ENCODE data around the gene SLC8A2. TPM values are rescaled to one million over a fixed set of nuclear protein-coding genes. Genes with fewer than 3 reads are reported as not detected.

SLC8A2 gene
- polyA plus RNA-seq (2012; ENCODE audit: insufficient read depth, insufficient read length): not detected

GRCh38 chr19:47471733-47472457 is at the start of gene SLC8A2:
TSS of gene SLC8A2 (minus strand) at chr19:47471893. CDS start at chr19:47466403, 5,490 bp downstream.
- H3K4me3 ChIP-seq (ENCODE audit: low read length): no peak within 1 kb of the TSS
- DNase-seq (ENCODE audit: low read depth, low spot score): peak; percentile 89

DNA sequence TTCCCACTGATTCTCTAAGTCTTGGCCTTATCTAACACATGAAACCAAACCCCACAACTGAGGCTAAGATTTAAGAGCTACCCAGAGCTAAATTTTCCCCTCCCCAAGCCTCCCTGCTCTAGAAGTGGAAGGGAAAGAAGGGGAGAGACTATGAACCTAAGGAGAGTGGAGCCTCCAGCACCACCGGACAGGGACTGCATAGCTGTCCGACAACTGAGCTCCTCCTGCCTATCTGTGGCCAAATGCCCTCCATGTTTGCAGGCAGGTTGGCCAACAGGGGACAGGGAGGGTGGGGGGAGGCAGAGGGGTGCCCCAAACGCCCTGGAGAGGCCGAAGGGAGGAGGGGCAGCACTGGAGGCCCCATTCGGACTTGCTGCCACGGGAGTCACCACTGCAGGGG is 49.1 kb upstream of the SLC8A2 start:
- DNase-seq (ENCODE audit: low read depth, low spot score): no peak
- H3K4me3 ChIP-seq (ENCODE audit: low read length): no peak overlapping the region

- H3K4me3 ChIP-seq (ENCODE audit: low read length): no peak overlapping the region
- DNase-seq (ENCODE audit: low read depth, low spot score): no peak
Measured at GRCh38 chr19:47520343-47520806, 48.7 kb upstream of the SLC8A2 start.

- no peak for DNase-seq (ENCODE audit: low read depth, low spot score)
- H3K4me3 ChIP-seq (ENCODE audit: low read length): no peak overlapping the region
Measured at GRCh38 chr19:47518854-47519253, 47.2 kb upstream of the SLC8A2 start.

DNA sequence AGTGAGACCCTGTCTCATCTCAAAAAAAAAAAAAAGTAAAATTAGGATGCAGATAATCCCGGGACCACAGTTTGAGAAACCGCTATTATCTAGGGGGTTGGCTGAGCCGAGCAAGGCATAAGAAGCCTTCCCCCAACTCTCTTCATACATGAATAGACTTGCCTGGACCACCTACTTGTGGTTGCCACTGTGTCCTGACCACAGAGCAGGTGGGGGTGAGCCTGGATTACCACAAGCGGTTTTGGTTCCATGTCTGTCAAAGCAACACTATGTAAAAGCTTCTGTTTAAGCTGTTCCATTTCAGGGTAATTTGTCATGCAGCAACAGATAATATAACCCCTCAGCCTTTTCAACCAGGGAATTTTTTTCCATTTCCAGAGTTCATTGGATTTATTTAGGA is 46.4 kb upstream of the SLC8A2 start:
- DNase-seq (ENCODE audit: low read depth, low spot score): peak; percentile 99
- no peak overlapping the region for H3K4me3 ChIP-seq (ENCODE audit: low read length)

DNA sequence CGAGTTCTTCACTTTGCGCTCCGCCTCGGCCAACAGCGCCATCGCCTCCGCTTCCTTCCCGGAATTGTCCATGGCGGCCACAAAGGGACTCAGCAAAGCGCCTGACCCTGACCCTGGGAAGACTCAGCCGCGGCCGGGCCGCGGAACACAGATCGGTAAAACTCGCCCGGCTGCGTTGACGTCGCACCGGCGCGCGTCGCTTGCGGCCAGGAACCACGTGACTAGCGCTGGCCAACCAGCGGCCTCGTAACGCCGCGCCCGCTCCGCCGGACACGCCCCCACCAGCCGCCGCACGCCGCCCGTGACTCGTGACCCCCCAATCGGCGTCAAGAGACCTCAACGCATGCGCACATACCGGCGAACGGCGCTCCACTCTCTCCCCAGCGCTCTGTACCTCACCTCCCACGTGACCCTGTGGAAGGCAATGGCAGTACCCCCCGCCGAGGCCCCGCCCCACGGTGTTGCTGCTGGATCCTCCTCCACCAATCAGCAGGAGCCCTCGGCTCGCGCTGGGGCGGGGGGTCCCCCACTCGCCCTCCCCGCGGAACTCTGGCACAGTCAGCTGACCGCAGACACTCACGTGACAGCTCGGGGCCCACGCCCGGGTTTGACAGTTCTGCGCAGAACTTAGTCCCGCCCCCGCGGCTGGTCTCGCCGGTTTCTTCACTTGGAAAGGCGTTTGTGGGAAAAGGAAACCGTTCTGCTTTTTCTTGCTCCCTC is 43.3 kb upstream of the SLC8A2 start, which contains the start of gene NAPA:
TSS of gene NAPA (minus strand) at position 195 of the 720 bp plus-strand sequence. CDS start at position 72, 123 bp downstream.
- H3K4me3 ChIP-seq (ENCODE audit: low read length): peak within 1 kb of the TSS; percentile 97
- peak; percentile 100 for DNase-seq (ENCODE audit: low read depth, low spot score)

DNA sequence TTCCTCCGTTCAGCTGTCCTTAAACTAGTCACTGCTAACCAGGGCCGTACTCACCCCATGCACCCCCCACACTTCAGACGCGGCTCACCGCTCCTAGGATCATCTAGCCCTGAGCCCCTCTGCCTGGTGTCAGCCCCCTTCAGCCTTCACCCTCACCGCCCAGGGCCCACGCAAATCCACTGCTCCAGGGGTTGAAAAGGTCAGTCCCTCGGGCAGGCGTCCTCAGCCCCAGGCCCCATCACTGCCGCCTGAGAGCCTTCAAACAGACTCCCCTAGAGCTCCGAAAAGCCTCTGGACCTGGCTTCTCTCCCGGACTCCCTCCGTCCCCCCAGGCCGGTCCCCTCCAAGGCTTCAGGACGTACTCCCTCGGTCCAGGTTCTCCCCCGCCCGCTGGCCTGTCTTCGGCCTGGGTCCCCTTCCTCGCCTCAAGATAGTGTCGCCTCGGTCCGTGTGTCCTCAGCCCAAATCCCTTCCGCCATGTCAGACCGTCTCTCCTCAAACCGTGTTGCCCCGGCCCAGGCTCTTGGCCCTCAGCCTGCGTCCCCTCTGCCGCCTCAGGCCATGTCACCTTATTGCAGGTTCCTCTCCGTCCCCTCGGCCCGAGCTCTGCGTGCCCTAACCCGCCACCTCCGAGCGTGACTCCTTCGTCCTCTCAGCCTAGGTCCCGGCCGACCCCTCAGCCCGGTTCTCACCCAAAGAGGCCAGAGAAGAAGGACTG is 42.6 kb upstream of the SLC8A2 start:
- DNase-seq (ENCODE audit: low read depth, low spot score): no peak
- H3K4me3 ChIP-seq (ENCODE audit: low read length): peak overlapping the region; percentile 97

DNA sequence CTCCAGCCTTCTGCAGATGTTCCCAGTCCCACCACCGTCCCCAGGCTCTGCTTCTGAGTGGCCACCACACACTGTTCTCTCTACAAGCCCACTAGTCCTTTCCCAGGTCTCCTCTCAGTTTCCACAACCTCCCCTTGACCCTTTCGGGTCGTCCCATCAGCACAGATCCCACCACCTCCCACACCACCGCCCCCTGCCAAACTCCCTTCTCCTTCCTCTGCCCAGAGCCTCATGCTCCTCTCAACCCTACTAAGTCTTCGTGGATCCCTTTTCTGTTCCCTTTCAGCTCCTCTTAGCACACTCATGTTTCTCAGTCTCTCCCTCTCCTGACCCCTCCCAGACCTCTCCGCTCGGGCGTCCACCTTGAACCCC is 41.2 kb upstream of the SLC8A2 start:
- H3K4me3 ChIP-seq (ENCODE audit: low read length): no peak overlapping the region
- DNase-seq (ENCODE audit: low read depth, low spot score): no peak

DNA sequence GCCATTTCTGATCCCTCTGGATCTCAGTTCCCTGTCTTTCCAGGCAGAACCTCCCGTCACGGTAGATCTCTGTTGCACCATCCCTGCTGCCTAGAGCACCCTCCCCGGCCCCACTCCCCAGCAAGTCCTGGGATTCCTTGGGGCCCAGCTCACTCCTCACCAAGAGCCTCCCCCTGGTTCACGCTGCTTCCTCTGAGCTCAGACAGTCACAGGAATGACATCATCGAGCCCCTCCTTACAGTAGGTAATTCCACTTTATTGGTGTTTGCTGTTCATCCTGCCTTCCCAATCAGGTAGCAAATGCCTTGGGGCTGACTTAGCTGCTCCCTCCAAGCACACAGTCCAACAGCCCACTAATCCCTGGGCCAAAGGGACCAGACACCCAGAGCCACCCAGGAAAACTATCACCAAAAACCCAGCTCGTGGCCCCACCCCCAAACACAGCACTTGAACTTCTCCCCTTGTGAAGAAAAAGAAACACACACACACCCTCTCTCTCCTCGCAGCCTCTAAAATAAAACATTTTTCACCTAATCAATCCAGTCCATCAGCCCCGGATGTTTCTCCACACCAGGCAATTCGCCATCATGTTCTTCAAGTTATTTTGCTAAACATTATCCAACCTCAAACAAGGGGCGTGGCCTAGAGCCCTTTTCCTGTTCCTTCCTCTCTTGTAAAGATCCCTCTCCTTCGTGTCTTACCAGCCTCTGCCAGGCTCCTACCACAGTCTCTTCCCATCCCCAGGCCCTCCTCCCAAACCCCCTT is 40.7 kb upstream of the SLC8A2 start:
- no peak for DNase-seq (ENCODE audit: low read depth, low spot score)
- H3K4me3 ChIP-seq (ENCODE audit: low read length): no peak overlapping the region

DNA sequence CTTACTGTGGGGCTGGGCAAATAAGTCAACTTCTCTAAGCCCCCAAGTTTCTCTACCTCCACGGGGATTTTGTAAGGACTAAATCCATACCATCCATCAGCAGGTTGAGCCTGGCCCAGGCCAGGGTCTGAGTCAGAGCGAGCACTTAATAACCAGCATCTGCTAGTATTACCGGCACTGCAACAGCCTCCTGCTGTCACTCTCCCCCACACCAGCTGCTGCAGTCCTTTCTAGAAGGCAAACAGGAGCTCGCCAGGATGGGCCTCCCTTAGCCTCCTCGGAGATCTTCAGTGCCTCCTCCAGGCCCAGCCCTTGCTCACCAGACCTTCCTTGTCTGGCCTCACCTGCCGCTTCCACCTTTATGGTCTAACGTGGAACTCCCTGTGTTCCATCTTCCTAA is 40.0 kb upstream of the SLC8A2 start:
- DNase-seq (ENCODE audit: low read depth, low spot score): no peak
- H3K4me3 ChIP-seq (ENCODE audit: low read length): no peak overlapping the region

DNA sequence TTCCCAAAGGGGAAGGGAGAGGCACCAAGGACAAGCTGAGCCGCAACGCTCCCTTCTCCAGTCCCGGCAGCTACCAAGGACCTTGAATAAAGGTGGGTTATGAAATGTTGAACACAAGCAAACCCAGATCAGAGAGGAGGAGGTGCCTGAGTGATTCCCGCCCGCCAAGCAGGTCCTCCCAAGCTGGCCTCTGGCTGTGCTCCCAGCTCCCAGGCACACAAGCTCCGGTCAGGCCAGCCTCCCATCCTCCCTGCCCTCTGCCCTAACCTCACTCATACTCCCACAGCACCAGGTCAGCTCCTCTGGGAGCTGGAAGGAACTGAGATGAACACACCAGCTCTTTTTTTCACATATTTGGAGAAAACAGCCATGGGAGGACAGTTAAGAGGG is 39.4 kb upstream of the SLC8A2 start:
- no peak for DNase-seq (ENCODE audit: low read depth, low spot score)
- H3K4me3 ChIP-seq (ENCODE audit: low read length): no peak overlapping the region

- no peak for DNase-seq (ENCODE audit: low read depth, low spot score)
- H3K4me3 ChIP-seq (ENCODE audit: low read length): no peak overlapping the region
Measured at GRCh38 chr19:47510516-47511127, 38.9 kb upstream of the SLC8A2 start.

GRCh38 chr19:47509973-47510372 is 38.3 kb upstream of the SLC8A2 start:
- DNase-seq (ENCODE audit: low read depth, low spot score): no peak
- H3K4me3 ChIP-seq (ENCODE audit: low read length): no peak overlapping the region

- no peak for DNase-seq (ENCODE audit: low read depth, low spot score)
- no peak overlapping the region for H3K4me3 ChIP-seq (ENCODE audit: low read length)
Measured at GRCh38 chr19:47509170-47509847, 37.6 kb upstream of the SLC8A2 start.

GRCh38 chr19:47508721-47509120 is 37.0 kb upstream of the SLC8A2 start:
- DNase-seq (ENCODE audit: low read depth, low spot score): no peak
- H3K4me3 ChIP-seq (ENCODE audit: low read length): no peak overlapping the region

DNA sequence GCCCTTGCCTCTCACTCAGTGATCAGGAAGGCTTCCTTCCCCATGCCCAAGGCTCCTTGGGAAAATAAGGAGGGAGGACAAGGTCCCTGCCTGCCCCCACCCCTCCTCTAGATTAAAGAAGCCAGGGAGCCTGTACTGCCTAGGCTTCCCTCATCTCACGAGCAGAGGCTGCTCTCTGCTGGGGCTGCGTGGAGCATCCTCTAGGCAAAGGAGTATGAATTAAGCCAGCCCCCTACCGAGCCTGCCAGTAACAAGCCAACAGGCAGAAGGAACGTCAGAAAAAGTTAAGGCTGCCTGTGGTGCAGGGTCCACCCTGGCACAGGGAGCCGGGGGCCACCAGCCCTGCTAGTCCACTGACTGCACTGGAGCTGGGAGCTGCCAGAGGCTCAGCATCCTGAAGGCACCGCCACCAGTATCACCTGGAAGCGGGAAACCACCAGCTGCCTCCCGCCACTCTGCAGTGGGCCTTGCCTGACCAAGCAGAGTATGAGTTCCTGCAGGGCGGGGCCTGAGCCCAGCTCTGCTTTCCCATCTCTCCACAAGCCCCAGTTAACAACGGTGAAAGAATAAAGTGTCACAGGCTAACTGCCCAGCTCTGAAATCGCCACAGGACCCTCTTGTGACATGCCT is 36.3 kb upstream of the SLC8A2 start:
- no peak for DNase-seq (ENCODE audit: low read depth, low spot score)
- no peak overlapping the region for H3K4me3 ChIP-seq (ENCODE audit: low read length)

DNA sequence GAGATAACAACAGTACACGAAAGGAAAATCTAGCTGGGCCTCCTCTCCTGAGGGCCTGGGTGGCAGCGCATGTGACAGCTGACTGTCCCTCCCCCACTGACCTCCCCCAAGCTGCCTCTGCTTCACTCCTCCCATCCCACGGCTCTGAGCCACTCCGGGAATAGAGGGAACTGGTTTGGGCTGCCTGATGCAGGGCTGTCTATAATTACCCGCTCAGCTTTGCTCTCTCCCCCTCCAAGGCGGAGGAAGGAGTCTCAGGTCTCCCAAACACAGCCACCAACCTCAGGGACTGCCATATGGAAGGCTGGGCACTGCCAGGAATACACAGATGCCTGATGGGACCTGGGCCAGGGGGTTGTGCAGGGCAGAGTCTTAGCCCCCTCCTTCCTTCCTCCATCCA is 35.3 kb upstream of the SLC8A2 start:
- no peak for DNase-seq (ENCODE audit: low read depth, low spot score)
- H3K4me3 ChIP-seq (ENCODE audit: low read length): no peak overlapping the region

- H3K4me3 ChIP-seq (ENCODE audit: low read length): no peak overlapping the region
- no peak for DNase-seq (ENCODE audit: low read depth, low spot score)
Measured at GRCh38 chr19:47506459-47506858, 34.8 kb upstream of the SLC8A2 start.

Data from Jurkat, Clone E6-1 (cell line).